ENCODE data around the gene SHD.

GRCh38 chr19:4302243-4302640 is 23.2 kb downstream of the SHD start, which contains the start of gene TMIGD2:
- no peak for TF ChIP-seq CTCF (conservative IDR thresholded peaks at IDR 0.05; ENCODE audit: low read depth, low read length)
- no peak for TF ChIP-seq POLR2A (IDR thresholded peaks at IDR 0.05; ENCODE audit: low read depth, low read length)
